Lung (tissue), 12 donors: ENCODE measurements around the gene CHST7. TPM values are rescaled to one million over a fixed set of nuclear protein-coding genes. Genes with fewer than 3 reads are reported as not detected.

Source experiments
- ATAC-seq: fragments of 200-7000 bp; cut with Tn5 transposase; one replicate; pipeline ENCODE4 v1.9.1; 2020; ENCODE audit warnings: moderate number of reproducible peaks; ENCODE audit not compliant: insufficient read depth, low FRiP score
- DNase-seq, 3 donors: peaks; one replicate each; pipeline ENCODE4 v3.0.0-alpha.2; 2013 to 2017
- H3K27ac ChIP-seq, 2 donors: one replicate each; pipeline ENCODE4 v1.5.1; 2013; ENCODE audit warnings: mild to moderate bottlenecking in 2 of 2, moderate library complexity in 2 of 2, control low read depth in 1 of 2, inconsistent platforms in 1 of 2, low read depth in 1 of 2, low read length in 1 of 2
- H3K27me3 ChIP-seq, 3 donors: one replicate each; pipeline ENCODE4 v1.5.1; 2013; ENCODE audit warnings: low read length in 2 of 3; ENCODE audit not compliant: control insufficient read depth in 3 of 3, insufficient read depth in 3 of 3
- H3K36me3 ChIP-seq, 4 donors: one replicate each; pipeline ENCODE4 v1.5.1; 2013; ENCODE audit warnings: low read length in 4 of 4, mild to moderate bottlenecking in 1 of 4, moderate library complexity in 1 of 4; ENCODE audit not compliant: control insufficient read depth in 4 of 4, insufficient read depth in 4 of 4
- H3K4me1 ChIP-seq, 5 donors: one replicate each; pipeline ENCODE4 v1.5.1; 2013; ENCODE audit warnings: low read length in 5 of 5, mild to moderate bottlenecking in 2 of 5, moderate library complexity in 1 of 5; ENCODE audit not compliant: control insufficient read depth in 5 of 5, insufficient read depth in 5 of 5
- H3K4me3 ChIP-seq: one replicate; pipeline ENCODE4 v1.5.1; 2013; ENCODE audit warnings: mild to moderate bottlenecking, control low read depth, moderate library complexity
- H3K9ac ChIP-seq, 2 donors: one replicate each; pipeline ENCODE4 v1.5.1; 2013; ENCODE audit warnings: low read length in 2 of 2, control low read depth in 1 of 2; ENCODE audit not compliant: insufficient read depth in 1 of 2
- H3K9me3 ChIP-seq, 4 donors: one replicate each; pipeline ENCODE4 v1.5.1; 2013; ENCODE audit warnings: low read length in 3 of 4, mild to moderate bottlenecking in 1 of 4, moderate library complexity in 1 of 4; ENCODE audit not compliant: control insufficient read depth in 4 of 4, insufficient read depth in 3 of 4
- WGBS, 2 donors: extraction: QIAGEN DNeasy Blood & Tissue Kit; methylation state at CpG; one replicate each; pipeline ENCODE4 v1.1.7; 2013; 5-methylcytosine and 5-hydroxymethylcytosine counted together
- polyA plus RNA-seq, 2 donors: library from polyadenylated mRNA; stranded (reverse); fragments of 200-250 nt; gene quantifications; one replicate each; pipeline ENCODE4 v1.2.1, GENCODE V29; 2013
- total RNA-seq, 2 donors: library from RNA; depleted of rRNA in 1 of 2; stranded (reverse); fragments of >200 nt in 1 of 2; gene quantifications; one replicate each; pipeline ENCODE4 v1.2.1, GENCODE V29; 2014 to 2021
- TF ChIP-seq, protein P1 (sequence below): IDR thresholded peaks from 2 replicates; pipeline ENCODE4 v1.5.1; 2012; ENCODE audit warnings: mild to moderate bottlenecking; ENCODE audit errors: control extremely low read depth, extremely low read depth
- donor health status: control.
- donor health status: control.
- donor health status: Bipolar disorder and iron deficiency.
- donor health status: healthy.
- donor health status: DM: yes; HTN: yes; CAD: no.

The CHST7 gene
- total and polyA plus RNA-seq, 4 donors, result 2.0 to 8.5 (median 7.9) TPM

DNA sequence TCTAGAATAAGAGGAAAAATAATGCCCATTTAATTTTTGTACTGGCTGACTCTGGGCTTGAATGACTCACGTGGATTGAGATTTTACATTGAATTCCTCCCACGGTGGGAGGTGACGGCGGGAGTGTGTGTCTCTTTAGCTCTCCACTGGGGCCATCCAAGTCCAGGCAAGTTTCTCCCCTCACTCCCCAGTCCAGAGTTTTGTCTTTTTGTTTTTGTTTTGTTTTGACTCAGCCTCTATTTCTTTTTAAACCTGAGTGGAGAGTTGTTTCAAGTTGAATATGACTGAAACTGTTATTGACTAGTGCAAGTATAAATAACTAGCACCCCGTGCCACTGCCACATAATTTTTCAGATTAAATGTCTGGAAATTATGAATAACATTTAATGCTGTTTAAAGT, 13.6 kb downstream of the CHST7 start:
- peaks cover 0 to 33% (median 14%) of the 10 kb centered on the region in 5 donors for H3K4me1 ChIP-seq
- no peaks in the 10 kb centered on the region for H3K9me3 ChIP-seq
- no peak overlapping the region for H3K4me3 ChIP-seq
- ATAC-seq, result no peak
- H3K27ac ChIP-seq, result peak overlapping the region in 1 of 2 donors; percentile 69
- TF ChIP-seq, protein P1, sequence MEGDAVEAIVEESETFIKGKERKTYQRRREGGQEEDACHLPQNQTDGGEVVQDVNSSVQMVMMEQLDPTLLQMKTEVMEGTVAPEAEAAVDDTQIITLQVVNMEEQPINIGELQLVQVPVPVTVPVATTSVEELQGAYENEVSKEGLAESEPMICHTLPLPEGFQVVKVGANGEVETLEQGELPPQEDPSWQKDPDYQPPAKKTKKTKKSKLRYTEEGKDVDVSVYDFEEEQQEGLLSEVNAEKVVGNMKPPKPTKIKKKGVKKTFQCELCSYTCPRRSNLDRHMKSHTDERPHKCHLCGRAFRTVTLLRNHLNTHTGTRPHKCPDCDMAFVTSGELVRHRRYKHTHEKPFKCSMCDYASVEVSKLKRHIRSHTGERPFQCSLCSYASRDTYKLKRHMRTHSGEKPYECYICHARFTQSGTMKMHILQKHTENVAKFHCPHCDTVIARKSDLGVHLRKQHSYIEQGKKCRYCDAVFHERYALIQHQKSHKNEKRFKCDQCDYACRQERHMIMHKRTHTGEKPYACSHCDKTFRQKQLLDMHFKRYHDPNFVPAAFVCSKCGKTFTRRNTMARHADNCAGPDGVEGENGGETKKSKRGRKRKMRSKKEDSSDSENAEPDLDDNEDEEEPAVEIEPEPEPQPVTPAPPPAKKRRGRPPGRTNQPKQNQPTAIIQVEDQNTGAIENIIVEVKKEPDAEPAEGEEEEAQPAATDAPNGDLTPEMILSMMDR, result no peak
- peak in 1 of 3 donors; percentile 45 for DNase-seq
- H3K27me3 ChIP-seq, result peaks cover 0 to 3% (median 0%) of the 10 kb centered on the region in 3 donors
- no peak overlapping the region for H3K9ac ChIP-seq
- H3K36me3 ChIP-seq, result no peaks in the 10 kb centered on the region
- 59 to 82% methylated on average over 5 of the region's 5 CpGs for WGBS, 2 donors

DNA sequence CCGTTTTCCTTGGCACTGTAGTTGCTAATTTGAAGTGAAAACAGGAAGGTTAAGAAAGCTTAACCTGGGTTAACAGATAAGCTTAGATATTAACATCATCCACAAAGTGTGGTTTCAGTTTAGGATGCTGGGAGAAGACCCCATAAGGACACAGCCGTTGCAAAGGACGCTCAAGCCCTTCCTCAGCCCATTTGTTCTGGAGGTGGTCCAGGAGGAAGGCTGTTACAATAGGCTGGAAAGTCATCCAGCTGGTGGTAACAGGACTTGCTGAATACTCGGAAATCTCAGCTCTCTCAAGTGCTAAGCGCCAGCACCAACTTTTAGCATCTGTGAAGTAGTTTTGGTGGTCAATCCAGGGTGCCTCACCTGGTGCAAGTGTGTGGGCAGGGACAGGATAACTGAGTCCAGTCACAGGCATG, 14.2 kb downstream of the CHST7 start:
- no peak overlapping the region for H3K9ac ChIP-seq
- H3K9me3 ChIP-seq, result no peaks in the 10 kb centered on the region
- no peak overlapping the region for H3K4me3 ChIP-seq
- H3K27ac ChIP-seq, result peak overlapping the region; percentile 46 to 69
- no peaks in the 10 kb centered on the region for H3K36me3 ChIP-seq
- WGBS, 2 donors, result 15 to 17% methylated on average over 5 of the region's 5 CpGs
- H3K4me1 ChIP-seq, result peaks cover 0 to 28% (median 11%) of the 10 kb centered on the region in 5 donors
- peaks cover 0 to 3% (median 0%) of the 10 kb centered on the region in 3 donors for H3K27me3 ChIP-seq
- DNase-seq, result peak; percentile 25 to 82 (median 80)
- TF ChIP-seq, protein P1, result no peak
- no peak for ATAC-seq

DNA sequence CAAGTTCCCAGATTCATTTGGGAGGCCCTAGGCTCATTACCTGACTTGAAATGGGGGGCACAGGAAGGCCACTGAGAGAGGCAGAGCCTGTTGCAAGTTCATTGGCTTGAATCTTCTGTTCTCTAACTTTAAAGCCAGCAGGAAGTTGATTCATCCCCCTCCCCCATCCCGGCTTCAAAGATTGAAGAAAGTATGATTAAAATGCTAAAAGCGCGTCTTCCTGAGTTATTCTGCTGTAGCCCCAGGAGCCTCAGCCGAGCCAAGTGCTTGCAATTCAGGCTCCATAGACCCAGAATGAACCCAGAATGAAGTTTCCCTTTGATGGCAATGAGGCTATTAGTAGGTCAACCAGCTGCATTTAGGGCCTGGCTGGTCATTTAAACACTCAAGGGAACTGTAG, 14.7 kb downstream of the CHST7 start:
- Histone ChIP-seq H3K9me3 (no peaks in the 10 kb centered on the region), H3K9ac (no peak overlapping the region), H3K27ac (peak overlapping the region; percentile 46 to 69), H3K4me1 (peaks cover 0 to 25% (median 11%) of the 10 kb centered on the region in 5 donors), H3K36me3 (no peaks in the 10 kb centered on the region), H3K4me3 (no peak overlapping the region), H3K27me3 (peaks cover 0 to 3% (median 0%) of the 10 kb centered on the region in 3 donors)
- peak; percentile 40 to 66 (median 63) for DNase-seq
- ATAC-seq, result peak; percentile 31
- TF ChIP-seq, protein P1, result no peak
- 13 to 37% methylated on average over 4 of the region's 4 CpGs for WGBS, 2 donors
